Measurements from ENCODE around the gene IQGAP1.
"Not testable (repeated sequence)": the region's sequence is repeated elsewhere in the genome, so short reads cannot be mapped to it uniquely, and the experiment has no call there.

The IQGAP1 gene

DNA sequence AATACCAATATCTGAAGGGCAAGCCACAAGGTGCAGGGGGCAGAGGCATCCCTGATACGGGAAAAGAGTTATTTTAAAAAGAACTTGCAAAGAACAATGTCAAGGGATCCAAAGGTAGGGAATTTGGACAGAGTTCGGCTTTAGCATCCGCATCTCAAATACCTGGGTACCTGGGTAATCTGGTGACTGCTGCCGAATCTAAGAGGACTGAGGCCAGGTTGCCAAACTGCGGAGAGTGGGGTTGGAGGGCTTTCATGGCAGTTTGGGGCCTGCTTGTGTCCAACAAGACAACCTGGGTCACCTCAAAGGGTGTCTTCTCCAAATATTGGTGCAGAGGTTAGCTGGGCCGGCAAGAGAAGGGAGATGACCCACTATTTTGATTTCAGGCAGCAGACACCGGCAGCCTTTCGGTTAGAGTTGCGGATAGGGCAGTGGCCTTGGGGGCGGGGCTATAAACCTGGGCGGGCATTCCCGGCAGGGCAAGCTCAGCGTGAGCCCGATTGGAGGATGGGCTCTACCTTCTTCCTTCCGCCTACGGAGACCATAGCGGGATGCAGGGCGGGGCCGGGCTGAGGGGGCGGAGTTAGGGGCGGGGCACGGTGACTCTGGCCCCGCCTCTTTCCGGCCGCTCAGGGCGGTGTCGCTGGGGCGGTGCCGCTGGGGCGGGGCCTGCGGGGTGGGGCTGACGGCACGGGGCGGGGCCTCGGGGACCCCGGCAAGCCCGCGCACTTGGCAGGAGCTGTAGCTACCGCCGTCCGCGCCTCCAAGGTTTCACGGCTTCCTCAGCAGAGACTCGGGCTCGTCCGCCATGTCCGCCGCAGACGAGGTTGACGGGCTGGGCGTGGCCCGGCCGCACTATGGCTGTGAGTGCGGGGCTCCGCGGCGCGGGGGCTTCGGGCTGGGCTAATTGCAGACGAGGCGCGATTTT is at the start of gene IQGAP1:
IQGAP1 (plus strand) TSS at position 709 of the 928 bp plus-strand sequence; CDS start at position 809, 100 bp downstream.
- DNase-seq (ENCODE audit: low spot score), result peak; percentile 99

DNA sequence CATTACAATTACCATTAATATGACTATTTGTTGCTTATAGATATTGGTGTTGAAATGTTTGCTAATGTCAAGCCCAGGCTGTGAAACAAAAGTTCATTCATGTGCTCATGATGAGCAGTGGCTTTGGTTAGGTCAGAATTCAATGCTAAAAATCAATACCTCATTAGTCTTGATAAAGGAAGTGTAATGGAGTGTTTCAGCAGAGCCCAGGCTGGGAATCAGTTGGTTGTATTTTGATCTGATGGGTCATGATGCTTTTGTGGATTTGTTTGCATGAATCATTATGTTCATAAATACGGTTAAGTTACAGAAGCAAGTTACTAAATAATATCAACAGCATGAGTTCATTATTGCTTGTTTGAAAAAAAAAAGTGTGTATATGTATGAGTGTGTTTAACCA is 49.5 kb upstream of the IQGAP1 start:
- DNase-seq (ENCODE audit: low spot score), result no peak

DNA sequence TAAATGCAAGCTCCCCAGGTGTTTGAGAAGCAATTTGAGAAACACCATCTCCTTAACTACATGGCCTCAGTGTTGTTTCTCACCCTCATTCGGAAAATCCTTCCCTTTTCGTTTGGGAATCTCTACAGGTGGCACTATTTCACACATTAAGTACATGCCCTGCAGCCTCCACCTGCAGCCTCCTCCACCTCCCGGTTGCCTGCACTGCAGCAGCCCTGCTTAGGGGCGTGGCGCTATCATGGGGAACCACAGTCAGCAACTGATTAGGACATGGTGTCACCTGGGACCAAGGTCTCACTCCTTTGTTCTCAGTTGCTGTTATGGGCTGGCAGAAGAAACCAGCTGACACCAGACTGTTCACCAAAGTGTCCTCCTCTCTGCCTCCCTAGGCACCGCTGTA is 47.7 kb upstream of the IQGAP1 start:
- DNase-seq (ENCODE audit: low spot score), result no peak

DNA sequence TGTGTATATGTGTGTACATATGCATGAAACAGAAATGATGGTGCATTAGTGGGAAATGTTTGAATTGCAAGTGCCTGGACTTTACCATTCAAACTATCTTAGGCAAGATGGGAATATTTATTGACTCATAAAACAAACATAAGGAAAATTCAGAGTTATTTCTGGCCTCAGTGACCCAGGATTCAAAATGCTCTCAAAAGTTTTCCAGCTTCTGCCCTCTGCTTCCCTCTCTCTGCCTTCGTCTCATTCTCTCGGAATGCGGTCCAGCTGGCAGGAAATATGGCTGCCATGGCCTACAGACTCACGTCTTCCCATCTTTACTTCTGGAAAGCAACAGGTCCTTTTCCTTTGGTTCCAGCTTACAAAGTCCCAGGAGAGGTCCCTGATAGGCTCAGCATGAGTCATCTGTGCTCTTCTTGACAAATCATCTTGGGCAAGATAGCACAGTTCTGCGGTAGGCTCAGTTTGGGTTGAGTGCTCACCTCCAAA is 44.7 kb upstream of the IQGAP1 start:
- no peak for DNase-seq (ENCODE audit: low spot score)

DNA sequence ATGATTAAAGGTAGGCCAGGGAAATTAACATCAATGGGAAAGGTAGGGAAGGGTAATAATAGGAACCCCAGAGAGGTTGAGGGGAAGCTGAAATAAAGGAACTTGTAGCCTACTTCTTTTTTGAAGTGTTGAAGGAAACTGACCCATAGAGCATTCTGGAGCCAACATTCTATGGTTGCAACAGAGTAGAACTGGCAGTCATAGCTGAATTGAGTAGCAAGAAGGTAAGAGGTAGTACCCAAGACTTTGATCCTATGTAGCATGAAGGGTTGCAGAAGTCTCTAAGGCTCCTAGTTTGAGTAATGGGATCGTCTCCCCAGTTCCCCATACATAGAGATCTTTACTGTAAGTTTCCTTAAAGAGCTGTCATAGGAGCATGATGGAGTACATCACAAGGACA is 43.4 kb upstream of the IQGAP1 start:
- no peak for DNase-seq (ENCODE audit: low spot score)

GRCh38 chr15:90345857-90346256 is 42.2 kb upstream of the IQGAP1 start:
- DNase-seq (ENCODE audit: low spot score), result no peak

GRCh38 chr15:90347431-90348065 is 40.5 kb upstream of the IQGAP1 start:
- DNase-seq (ENCODE audit: low spot score), result not testable (repeated sequence)

- no peak for DNase-seq (ENCODE audit: low spot score)
Observed at GRCh38 chr15:90348456-90348855, 39.6 kb upstream of the IQGAP1 start.

GRCh38 chr15:90349072-90349471 is 39.0 kb upstream of the IQGAP1 start:
- no peak for DNase-seq (ENCODE audit: low spot score)

GRCh38 chr15:90349821-90350220 is 38.2 kb upstream of the IQGAP1 start:
- no peak for DNase-seq (ENCODE audit: low spot score)

GRCh38 chr15:90351479-90352106 is 36.4 kb upstream of the IQGAP1 start:
- no peak for DNase-seq (ENCODE audit: low spot score)

- peak; percentile 98 for DNase-seq (ENCODE audit: low spot score)
Observed at GRCh38 chr15:90352107-90352893, 35.7 kb upstream of the IQGAP1 start, which contains the start of gene ZNF774. ZNF774 (plus strand) TSS chr15:90352284; CDS start chr15:90354661, 2,377 bp downstream.

GRCh38 chr15:90354986-90355385 is 33.1 kb upstream of the IQGAP1 start:
- peak; percentile 23 for DNase-seq (ENCODE audit: low spot score)

GRCh38 chr15:90358124-90359033 is 29.7 kb upstream of the IQGAP1 start:
- peak; percentile 13 for DNase-seq (ENCODE audit: low spot score)

DNA sequence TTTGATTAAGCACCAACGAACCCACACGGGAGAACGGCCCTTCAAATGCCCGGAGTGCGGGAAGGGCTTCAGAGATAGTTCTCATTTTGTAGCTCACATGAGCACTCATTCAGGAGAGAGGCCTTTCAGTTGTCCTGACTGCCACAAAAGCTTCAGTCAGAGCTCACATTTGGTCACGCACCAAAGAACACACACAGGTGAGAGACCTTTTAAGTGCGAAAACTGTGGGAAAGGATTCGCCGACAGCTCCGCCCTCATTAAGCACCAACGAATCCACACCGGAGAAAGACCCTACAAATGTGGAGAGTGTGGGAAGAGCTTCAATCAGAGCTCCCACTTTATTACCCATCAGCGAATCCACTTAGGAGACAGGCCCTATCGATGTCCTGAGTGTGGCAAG is 27.3 kb upstream of the IQGAP1 start:
- no peak for DNase-seq (ENCODE audit: low spot score)

DNA sequence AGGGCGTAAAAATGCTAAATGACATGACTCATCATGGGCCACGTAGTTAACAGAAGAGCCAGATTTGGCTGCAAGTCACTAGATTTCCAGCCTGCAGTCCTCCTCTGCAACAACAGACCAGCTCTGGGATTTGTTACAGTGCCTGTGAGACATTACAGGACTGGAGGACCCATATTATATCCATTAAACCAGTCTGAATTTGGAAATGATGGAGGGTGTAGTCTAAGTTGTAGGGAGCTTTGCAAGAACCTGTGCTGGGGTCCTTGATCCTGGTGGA is 25.2 kb upstream of the IQGAP1 start:
- DNase-seq (ENCODE audit: low spot score), result peak; percentile 82

DNA sequence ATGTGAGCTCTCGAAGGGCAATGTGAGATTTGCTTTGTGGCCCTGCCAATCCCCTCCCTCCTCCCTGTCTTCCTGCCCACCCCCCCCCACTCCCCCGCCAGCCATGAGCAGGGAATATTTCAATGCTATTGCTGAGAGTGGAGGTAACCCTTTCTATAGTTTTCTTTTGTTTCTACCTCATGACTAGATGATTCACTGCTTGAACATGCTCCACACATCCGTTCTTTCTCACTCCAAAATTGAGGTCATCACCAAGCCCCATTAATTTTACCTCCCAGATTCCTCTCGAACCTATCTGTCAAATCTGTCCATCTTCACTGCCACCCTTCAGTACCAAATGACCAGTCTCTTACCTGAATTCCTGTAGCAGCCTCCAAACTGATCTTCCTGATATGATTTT is 23.8 kb upstream of the IQGAP1 start:
- DNase-seq (ENCODE audit: low spot score), result peak; percentile 38

DNA sequence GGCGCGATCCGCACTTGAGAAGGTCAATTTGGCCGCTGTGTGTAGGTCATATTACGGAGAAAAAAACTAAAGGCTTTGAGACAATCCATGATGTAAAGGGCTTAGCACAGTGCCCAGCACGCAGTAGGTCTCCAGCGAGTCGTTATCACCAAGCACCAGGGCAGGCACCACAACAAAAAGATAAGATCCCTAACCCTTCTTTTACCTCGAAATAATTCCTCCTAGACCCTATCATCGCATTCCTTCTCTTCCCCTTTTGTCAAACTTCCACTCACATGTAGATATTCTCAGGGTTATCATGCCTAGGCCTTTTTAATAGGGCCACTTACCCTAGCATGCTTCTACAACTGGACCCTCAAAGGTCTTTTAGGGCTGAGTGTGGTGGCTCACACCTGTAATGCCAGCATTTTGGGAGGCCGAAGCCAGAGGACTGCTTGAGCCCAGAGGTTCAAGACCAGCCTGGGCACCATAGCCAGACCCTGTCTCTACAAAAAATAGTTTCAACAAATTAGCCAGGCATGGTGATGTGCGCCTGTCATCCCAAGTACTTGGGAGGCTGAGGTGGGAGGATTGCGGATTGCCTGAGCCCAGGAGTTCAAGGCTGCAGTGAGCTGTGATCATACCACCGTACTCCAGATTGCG is 22.5 kb upstream of the IQGAP1 start:
- DNase-seq (ENCODE audit: low spot score), result no peak

DNA sequence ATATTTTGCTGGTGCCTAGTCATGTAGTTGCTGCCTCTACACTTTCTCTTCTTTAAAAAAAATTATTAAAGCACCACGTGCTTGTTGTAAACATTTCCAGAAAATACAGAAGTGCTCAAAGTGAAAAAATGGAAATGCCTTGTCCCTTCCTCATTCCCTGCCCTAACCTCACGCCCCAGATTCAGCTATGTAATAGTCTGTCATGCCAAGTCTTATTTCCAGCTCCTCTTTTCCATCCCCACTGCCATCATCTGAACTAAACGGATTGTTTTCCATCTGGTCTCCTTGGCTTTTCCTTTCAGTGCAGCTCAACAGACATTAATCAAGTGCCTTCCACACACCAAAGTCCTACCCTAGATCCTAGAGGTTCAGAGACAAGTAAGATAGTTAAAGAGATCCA is 20.5 kb upstream of the IQGAP1 start:
- peak; percentile 48 for DNase-seq (ENCODE audit: low spot score)

- no peak for DNase-seq (ENCODE audit: low spot score)
Observed at GRCh38 chr15:90375071-90375470, 13.0 kb upstream of the IQGAP1 start.

All from AG20443 (cell line).